MM.1S (cell line): Measurements from ENCODE around the gene TRAF6.
"Not testable (repeated sequence)": the region's sequence is repeated elsewhere in the genome, so short reads cannot be mapped to it uniquely, and the experiment has no call there.

ENCODE experiments used
- DNase-seq: peaks from one replicate; pipeline ENCODE4 v3.0.0-alpha.2; 2015
- H2AFZ ChIP-seq: fragments of 300-600 bp; sonication (generic); 2 replicates; pipeline ENCODE4 v1.6.0; 2016; ENCODE audit warnings: antibody characterized with exemption, low read length
- H3F3A ChIP-seq: fragments of 300-600 bp; sonication (generic); 2 replicates; pipeline ENCODE4 v1.6.1; 2016; ENCODE audit warnings: mild to moderate bottlenecking, antibody characterized with exemption, low read length, moderate library complexity, mixed read lengths; ENCODE audit not compliant: insufficient read depth
- H3K27ac ChIP-seq: fragments of 300-600 bp; sonication (generic); 2 replicates; pipeline ENCODE4 v1.5.1; 2016; ENCODE audit warnings: mild to moderate bottlenecking, low read length
- H3K27me3 ChIP-seq: fragments of 300-600 bp; sonication (generic); replicated peaks from 2 replicates; pipeline ENCODE4 v1.6.0; 2016; ENCODE audit warnings: low read length; ENCODE audit not compliant: insufficient read depth
- H3K36me3 ChIP-seq: fragments of 300-600 bp; sonication (generic); replicated peaks from 2 replicates; pipeline ENCODE4 v1.6.1; 2016; ENCODE audit warnings: mild to moderate bottlenecking, low read length, mixed read lengths; ENCODE audit not compliant: insufficient read depth
- H3K4me1 ChIP-seq: fragments of 300-600 bp; sonication (generic); 2 replicates; pipeline ENCODE4 v1.6.1; 2016; ENCODE audit warnings: low read length, mixed read lengths
- H3K4me2 ChIP-seq: fragments of 300-600 bp; sonication (generic); 2 replicates; pipeline ENCODE4 v1.6.0; 2016; ENCODE audit warnings: low read depth, low read length
- H3K4me3 ChIP-seq: fragments of 300-600 bp; sonication (generic); 2 replicates; pipeline ENCODE4 v1.5.1; 2016; ENCODE audit warnings: low read length, mixed read lengths
- H3K79me2 ChIP-seq: fragments of 300-600 bp; sonication (generic); 2 replicates; pipeline ENCODE4 v1.6.1; 2016; ENCODE audit warnings: mixed run types, low read length, mixed read lengths
- H3K9ac ChIP-seq: fragments of 300-600 bp; sonication (generic); 2 replicates; pipeline ENCODE4 v1.6.1; 2016; ENCODE audit warnings: low read length, mixed read lengths
- H3K9me2 ChIP-seq: fragments of 300-600 bp; sonication (generic); replicated peaks from 2 replicates; pipeline ENCODE4 v1.6.1; 2016; ENCODE audit warnings: mild to moderate bottlenecking, low read length, mixed read lengths; ENCODE audit not compliant: insufficient read depth
- H3K9me3 ChIP-seq: fragments of 300-600 bp; sonication (generic); replicated peaks from 2 replicates; pipeline ENCODE4 v1.6.1; 2016; ENCODE audit warnings: mild to moderate bottlenecking, low read length, mixed read lengths; ENCODE audit not compliant: insufficient read depth
- H4K20me1 ChIP-seq: fragments of 300-600 bp; sonication (generic); 2 replicates; pipeline ENCODE4 v1.6.1; 2016; ENCODE audit warnings: mild to moderate bottlenecking, low read length, moderate library complexity, mixed read lengths; ENCODE audit not compliant: insufficient read depth
- CTCF ChIP-seq: fragments of 300-600 bp; sonication (generic); IDR thresholded peaks from 2 replicates; pipeline ENCODE4 v1.5.1; 2016; ENCODE audit warnings: antibody characterized with exemption, low read length, mixed read lengths
- EZH2 ChIP-seq: fragments of 300-600 bp; sonication (generic); optimal IDR thresholded peaks from 2 replicates; pipeline ENCODE3; 2017; ENCODE audit warnings: low read depth, mild to moderate bottlenecking, antibody characterized with exemption, low read length, mixed read lengths
- EZH2phosphoT487 ChIP-seq: fragments of 300-600 bp; sonication (generic); IDR thresholded peaks from 2 replicates; pipeline ENCODE4 v1.6.1; 2018; ENCODE audit warnings: antibody characterized with exemption, low read length

Gene TRAF6, protein sequence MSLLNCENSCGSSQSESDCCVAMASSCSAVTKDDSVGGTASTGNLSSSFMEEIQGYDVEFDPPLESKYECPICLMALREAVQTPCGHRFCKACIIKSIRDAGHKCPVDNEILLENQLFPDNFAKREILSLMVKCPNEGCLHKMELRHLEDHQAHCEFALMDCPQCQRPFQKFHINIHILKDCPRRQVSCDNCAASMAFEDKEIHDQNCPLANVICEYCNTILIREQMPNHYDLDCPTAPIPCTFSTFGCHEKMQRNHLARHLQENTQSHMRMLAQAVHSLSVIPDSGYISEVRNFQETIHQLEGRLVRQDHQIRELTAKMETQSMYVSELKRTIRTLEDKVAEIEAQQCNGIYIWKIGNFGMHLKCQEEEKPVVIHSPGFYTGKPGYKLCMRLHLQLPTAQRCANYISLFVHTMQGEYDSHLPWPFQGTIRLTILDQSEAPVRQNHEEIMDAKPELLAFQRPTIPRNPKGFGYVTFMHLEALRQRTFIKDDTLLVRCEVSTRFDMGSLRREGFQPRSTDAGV

DNA sequence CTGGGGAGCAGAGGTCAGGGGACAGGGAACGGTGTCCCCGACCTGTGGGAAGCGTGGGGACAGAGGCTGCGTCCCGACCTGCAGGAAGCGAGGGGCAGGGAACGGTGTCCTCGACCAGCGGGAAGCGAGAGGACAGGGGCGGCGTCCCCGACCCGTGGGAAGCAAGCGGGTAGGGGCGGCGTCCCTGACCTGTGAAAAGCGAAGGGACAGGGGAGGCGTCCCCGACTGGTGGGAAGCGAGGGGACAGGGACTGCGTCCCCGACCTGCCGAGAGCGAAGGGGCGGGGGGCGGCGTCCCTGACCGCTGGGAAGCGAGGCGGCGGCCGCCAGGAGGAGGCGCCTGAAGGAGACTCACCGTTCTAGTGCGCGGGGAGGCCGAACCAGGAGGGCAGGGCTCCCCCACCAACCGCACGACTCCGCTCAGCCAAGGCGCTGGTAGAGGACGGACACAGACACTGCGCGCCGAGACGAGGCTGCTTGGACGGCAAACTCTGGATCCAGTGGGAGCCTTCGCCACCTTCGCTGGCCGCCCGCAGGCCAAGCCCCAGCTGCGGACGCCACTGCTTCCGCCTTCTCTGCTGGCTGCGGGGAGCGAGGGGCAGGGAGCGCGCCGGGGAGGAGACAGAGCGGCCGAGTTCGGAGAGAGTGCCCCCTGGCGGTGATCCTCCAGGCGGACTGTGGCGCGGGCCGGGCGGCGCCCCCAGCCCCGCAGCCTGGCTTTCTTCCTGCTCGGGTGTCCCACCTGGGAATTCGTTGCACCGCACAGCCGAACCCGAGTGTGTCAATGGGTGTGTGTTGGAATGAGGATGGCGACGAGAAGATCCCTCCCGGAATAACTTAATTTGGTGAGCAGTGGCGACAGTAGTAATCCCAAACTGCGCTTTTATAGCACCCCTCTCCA, at the start of gene TRAF6:
Gene TRAF6, minus strand, starts transcription at position 579 of the 900 bp plus-strand sequence. CDS start 8,757 bp downstream, outside the sequence.
- peak within 1 kb of the TSS; percentile 69 for H3K9ac ChIP-seq
- no peaks in the 10 kb centered on the region for H3K27me3 ChIP-seq
- peak; percentile 82 for DNase-seq
- TF ChIP-seq EZH2 (no peak), CTCF (peak; percentile 73), EZH2phosphoT487 (no peak)
- no peaks in the 10 kb centered on the region for H3K9me2 ChIP-seq
- H4K20me1 ChIP-seq = no peaks in the 10 kb centered on the region; the same call in 1 of the 2 replicates
- peak within 1 kb of the TSS; percentile 36; the same call in 1 of the 2 replicates for H3K27ac ChIP-seq
- peak within 1 kb of the TSS; percentile 92 for H3K4me3 ChIP-seq
- H3K36me3 ChIP-seq = no peaks in the 10 kb centered on the region
- H3K9me3 ChIP-seq = no peaks in the 10 kb centered on the region
- peaks cover 7% of the 10 kb centered on the region; the same call in 1 of the 2 replicates for H3F3A ChIP-seq
- H3K79me2 ChIP-seq = peaks cover 42% of the 10 kb centered on the region
- peak within 1 kb of the TSS; percentile 83 for H2AFZ ChIP-seq
- peak within 1 kb of the TSS; percentile 78 for H3K4me2 ChIP-seq
- no peaks in the 10 kb centered on the region for H3K4me1 ChIP-seq

DNA sequence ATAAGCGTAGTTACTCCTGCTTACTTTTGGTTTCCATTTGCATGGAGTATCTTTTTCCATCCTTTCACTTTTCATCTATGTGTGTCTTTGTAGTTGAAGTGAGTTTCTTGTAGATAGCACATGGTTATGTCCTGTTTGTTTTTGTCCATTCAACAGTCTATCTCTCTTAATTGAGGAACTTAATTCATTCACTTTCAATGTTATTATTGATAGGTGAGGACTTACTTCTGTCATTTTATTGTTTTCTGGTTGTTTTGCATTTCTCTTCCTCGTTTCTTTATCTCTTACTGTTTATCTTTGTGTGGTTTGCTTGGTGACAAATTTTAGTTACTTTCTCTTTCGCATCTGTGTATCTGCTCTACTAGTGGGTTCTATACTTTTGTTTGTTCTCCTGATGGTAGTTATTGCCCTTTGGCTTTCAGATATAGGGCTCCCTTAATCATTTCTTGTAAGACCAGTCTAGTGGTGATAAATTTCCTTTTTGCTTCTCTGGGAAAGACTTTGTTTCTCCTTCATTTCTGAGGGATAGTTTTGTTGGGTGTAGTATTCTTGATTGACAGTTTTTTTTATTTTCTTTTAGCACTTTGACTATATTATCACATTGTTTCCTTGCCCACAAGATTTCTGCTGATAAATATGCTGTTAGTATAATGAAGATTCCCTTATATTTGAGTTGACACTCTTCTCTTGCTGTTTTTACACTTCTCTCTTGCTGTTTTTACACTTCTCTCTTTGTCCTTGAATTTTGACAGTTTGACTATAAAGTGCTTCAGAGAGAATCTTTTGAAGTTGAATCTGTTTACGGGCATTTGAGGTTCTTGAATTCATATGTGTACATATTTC, 48.7 kb upstream of the TRAF6 start:
- no peak overlapping the region for H3K9ac ChIP-seq
- no peaks in the 10 kb centered on the region for H3K9me3 ChIP-seq
- H3K9me2 ChIP-seq = no peaks in the 10 kb centered on the region
- peak overlapping the region; percentile 41 for H3K4me3 ChIP-seq
- peak; percentile 61 for DNase-seq
- H3K4me2 ChIP-seq = peak overlapping the region; percentile 61
- no peaks in the 10 kb centered on the region for H3K79me2 ChIP-seq
- H3K4me1 ChIP-seq = no peaks in the 10 kb centered on the region
- no peak overlapping the region for H3K27ac ChIP-seq
- H3F3A ChIP-seq = peaks cover 7% of the 10 kb centered on the region
- no peak for TF ChIP-seq CTCF
- no peak for TF ChIP-seq EZH2
- TF ChIP-seq EZH2phosphoT487 = no peak
- H3K27me3 ChIP-seq = peaks cover 4% of the 10 kb centered on the region; the same call in 1 of the 2 replicates
- peak overlapping the region; percentile 28; the same call in 1 of the 2 replicates for H2AFZ ChIP-seq
- no peaks in the 10 kb centered on the region for H4K20me1 ChIP-seq
- H3K36me3 ChIP-seq = no peaks in the 10 kb centered on the region

DNA sequence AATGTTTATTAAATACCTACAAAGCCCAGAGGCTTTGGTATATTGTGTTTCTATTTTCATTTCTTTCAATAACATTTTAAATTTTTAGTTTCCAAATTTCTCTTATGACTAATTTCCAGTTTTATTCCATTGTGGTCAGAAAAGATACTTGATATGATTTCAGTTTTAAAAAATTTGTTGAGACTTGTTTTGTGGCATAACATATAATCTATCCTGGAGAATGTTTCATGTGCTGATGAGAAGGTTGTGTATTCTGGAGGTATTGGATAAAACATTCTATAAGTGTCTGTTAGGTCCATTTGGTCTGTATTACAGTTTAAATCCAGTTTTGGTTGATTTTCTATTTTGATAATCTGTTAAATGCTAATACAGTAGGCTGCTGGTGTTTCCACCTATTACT, 47.9 kb upstream of the TRAF6 start:
- DNase-seq = no peak
- no peak overlapping the region for H3K4me3 ChIP-seq
- H3K9me3 ChIP-seq = no peaks in the 10 kb centered on the region
- no peaks in the 10 kb centered on the region for H3K9me2 ChIP-seq
- H3K36me3 ChIP-seq = no peaks in the 10 kb centered on the region
- peak overlapping the region; percentile 61; the same call in 1 of the 2 replicates for H3K4me2 ChIP-seq
- H4K20me1 ChIP-seq = no peaks in the 10 kb centered on the region
- H3K27ac ChIP-seq = no peak overlapping the region
- peaks cover 7% of the 10 kb centered on the region for H3F3A ChIP-seq
- H3K27me3 ChIP-seq = peaks cover 4% of the 10 kb centered on the region; the same call in 1 of the 2 replicates
- H3K79me2 ChIP-seq = no peaks in the 10 kb centered on the region
- no peak for TF ChIP-seq EZH2phosphoT487
- no peak for TF ChIP-seq EZH2
- TF ChIP-seq CTCF = no peak
- H2AFZ ChIP-seq = no peak overlapping the region
- H3K9ac ChIP-seq = no peak overlapping the region
- no peaks in the 10 kb centered on the region for H3K4me1 ChIP-seq

DNA sequence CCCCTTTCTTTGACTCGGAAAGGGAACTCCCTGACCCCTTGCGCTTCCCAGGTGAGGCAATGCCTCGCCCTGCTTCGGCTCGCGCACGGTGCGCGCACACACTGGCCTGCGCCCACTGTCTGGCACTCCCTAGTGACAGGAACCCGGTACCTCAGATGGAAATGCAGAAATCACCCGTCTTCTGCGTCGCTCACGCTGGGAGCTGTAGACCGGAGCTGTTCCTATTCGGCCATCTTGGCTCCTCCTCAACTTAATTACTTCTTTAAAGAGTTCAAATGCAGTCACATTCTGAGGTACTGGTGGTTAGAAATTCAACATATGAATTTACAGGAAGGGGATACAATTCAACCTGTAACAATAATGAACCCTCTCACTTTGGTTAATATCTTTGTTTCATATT, 47.3 kb upstream of the TRAF6 start:
- not testable (repeated sequence) for H3K4me1 ChIP-seq, H3K27me3 ChIP-seq, H3K9me3 ChIP-seq, H3K4me3 ChIP-seq, H3F3A ChIP-seq, DNase-seq, H3K36me3 ChIP-seq, H3K27ac ChIP-seq, H3K79me2 ChIP-seq, H3K9me2 ChIP-seq, H3K9ac ChIP-seq, H4K20me1 ChIP-seq, H3K4me2 ChIP-seq, H2AFZ ChIP-seq
